ENCODE results near the gene ADAMTS1.

Gene ADAMTS1

GRCh38 chr21:26833011-26833410, 12.2 kb downstream of the ADAMTS1 start:
- H3K27me3 ChIP-seq (ENCODE audit: insufficient read depth, low read depth, severe bottlenecking), result peaks cover 93% of the 10 kb centered on the region
- no peaks in the 10 kb centered on the region for H3K36me3 ChIP-seq
- no peak for DNase-seq
- H3K27ac ChIP-seq, result no peak overlapping the region
- H3K9me3 ChIP-seq (ENCODE audit: severe bottlenecking), result no peaks in the 10 kb centered on the region
- TF ChIP-seq CTCF (IDR thresholded peaks at IDR 0.05; ENCODE audit: low read depth, low read length), result no peak
- no peak overlapping the region for H3K4me3 ChIP-seq (ENCODE audit: low read depth, low read length)

DNA sequence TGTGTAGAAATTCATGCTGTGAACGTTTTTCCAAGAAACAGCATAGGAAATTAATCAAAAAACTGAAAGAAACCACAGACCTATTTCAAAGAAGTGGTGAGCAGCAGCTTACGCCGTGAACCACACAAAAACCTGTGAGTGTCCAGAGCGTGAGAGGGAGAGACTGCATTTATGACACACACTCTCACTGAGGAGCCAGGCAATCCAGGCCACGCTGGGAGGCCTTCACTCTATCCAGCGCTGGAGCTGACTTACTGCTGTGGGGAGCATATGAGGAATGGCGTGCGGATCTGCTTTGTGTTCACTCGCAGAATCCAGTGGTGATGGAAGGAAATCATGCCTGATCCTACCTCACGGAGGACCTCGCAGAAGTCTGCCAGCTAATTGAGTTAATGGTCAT, 12.7 kb downstream of the ADAMTS1 start:
- no peak for TF ChIP-seq CTCF (IDR thresholded peaks at IDR 0.05; ENCODE audit: low read depth, low read length)
- no peak for DNase-seq
- H3K9me3 ChIP-seq (ENCODE audit: severe bottlenecking), result no peaks in the 10 kb centered on the region

DNA sequence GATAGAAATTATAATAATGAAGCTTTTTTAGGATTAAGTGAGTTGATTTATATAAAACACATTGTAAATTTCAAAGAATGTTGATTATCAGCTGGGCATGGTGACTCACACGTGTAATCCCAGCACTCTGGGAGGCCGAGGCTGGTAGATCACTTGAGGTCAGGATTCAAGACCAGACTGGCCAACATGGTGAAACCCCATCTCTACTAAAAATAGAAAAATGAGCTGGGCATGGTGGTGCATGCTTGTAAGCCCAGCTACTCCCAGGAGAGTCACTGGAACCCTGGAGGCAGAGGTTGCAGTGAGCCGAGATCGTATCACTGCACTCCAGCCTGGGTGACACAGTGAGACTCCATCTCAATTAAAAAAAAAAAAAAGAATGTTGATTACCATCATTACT, 18.4 kb downstream of the ADAMTS1 start:
- Histone ChIP-seq H3K9me3 (ENCODE audit: severe bottlenecking) (no peaks in the 10 kb centered on the region), H3K27ac (no peak overlapping the region), H3K27me3 (ENCODE audit: insufficient read depth, low read depth, severe bottlenecking) (peaks cover 77% of the 10 kb centered on the region), H3K4me3 (ENCODE audit: low read depth, low read length) (no peak overlapping the region), H3K36me3 (no peaks in the 10 kb centered on the region)
- DNase-seq, result no peak
- no peak for TF ChIP-seq CTCF (IDR thresholded peaks at IDR 0.05; ENCODE audit: low read depth, low read length)

More for the DNA sequence above, 12.7 kb downstream of the ADAMTS1 start:
- Histone ChIP-seq H3K27ac (no peak overlapping the region), H3K36me3 (no peaks in the 10 kb centered on the region), H3K4me3 (ENCODE audit: low read depth, low read length) (no peak overlapping the region), H3K27me3 (ENCODE audit: insufficient read depth, low read depth, severe bottlenecking) (peaks cover 88% of the 10 kb centered on the region)

GRCh38 chr21:26820509-26820908, 24.7 kb downstream of the ADAMTS1 start:
- H3K27ac ChIP-seq, result no peak overlapping the region
- no peak overlapping the region for H3K4me3 ChIP-seq (ENCODE audit: low read depth, low read length)
- no peak for DNase-seq
- H3K27me3 ChIP-seq (ENCODE audit: insufficient read depth, low read depth, severe bottlenecking), result peaks cover 63% of the 10 kb centered on the region
- no peaks in the 10 kb centered on the region for H3K9me3 ChIP-seq (ENCODE audit: severe bottlenecking)
- no peak for TF ChIP-seq CTCF (IDR thresholded peaks at IDR 0.05; ENCODE audit: low read depth, low read length)
- no peaks in the 10 kb centered on the region for H3K36me3 ChIP-seq

DNA sequence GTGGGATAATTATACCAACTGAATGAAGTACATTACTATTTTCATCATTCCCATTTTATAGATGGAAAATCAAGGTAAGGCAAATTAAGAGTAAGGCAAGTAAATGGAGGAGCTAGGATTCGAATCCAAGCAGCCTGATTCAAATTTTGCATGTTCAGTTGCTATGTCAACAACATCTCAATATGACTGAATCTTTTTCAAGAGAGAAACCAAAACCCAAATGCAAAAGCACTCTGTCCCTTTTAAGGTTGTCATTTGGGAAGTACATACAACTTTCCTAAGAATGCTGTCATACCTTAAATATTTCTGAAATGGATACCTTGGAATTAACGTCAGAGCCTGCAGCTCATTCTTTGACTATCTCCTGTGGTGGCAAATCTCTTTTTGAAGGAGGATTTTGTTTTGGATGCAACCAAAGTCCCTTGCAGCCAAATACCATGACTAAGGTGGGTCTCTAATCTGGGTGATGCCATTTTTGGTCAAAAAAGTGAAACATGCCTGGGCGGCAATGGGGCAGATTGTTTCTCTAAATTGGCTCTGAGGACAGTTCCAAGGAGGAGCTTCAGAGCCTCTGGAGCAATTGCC, 25.4 kb downstream of the ADAMTS1 start:
- no peak for DNase-seq
- Histone ChIP-seq H3K27ac (no peak overlapping the region), H3K27me3 (ENCODE audit: insufficient read depth, low read depth, severe bottlenecking) (peaks cover 64% of the 10 kb centered on the region), H3K9me3 (ENCODE audit: severe bottlenecking) (no peaks in the 10 kb centered on the region), H3K36me3 (no peaks in the 10 kb centered on the region), H3K4me3 (ENCODE audit: low read depth, low read length) (no peak overlapping the region)
- TF ChIP-seq CTCF (IDR thresholded peaks at IDR 0.05; ENCODE audit: low read depth, low read length), result no peak

DNA sequence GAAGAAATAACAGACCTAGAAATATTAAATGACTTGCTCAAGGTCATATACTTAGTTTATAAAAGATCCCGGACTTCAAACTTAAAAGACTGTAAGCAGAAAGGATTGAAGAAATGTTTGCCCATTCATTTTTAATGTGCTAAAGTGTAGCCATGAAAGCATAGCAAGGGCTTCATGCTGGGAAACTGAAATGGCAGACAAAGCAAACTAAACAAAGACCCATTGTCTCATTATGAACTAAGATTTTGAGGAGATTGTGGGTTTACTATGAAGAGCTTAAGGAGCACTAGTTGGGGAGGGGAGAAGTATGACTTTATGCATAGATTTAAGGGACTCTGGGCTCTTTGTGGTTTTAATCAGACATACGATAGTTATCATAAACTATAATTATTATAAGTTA, 26.3 kb downstream of the ADAMTS1 start:
- no peaks in the 10 kb centered on the region for H3K36me3 ChIP-seq
- TF ChIP-seq CTCF (IDR thresholded peaks at IDR 0.05; ENCODE audit: low read depth, low read length), result no peak
- no peak for DNase-seq

More for the DNA sequence above, 26.3 kb downstream of the ADAMTS1 start:
- Histone ChIP-seq H3K9me3 (ENCODE audit: severe bottlenecking) (no peaks in the 10 kb centered on the region), H3K27ac (no peak overlapping the region), H3K4me3 (ENCODE audit: low read depth, low read length) (no peak overlapping the region), H3K27me3 (ENCODE audit: insufficient read depth, low read depth, severe bottlenecking) (peaks cover 57% of the 10 kb centered on the region)
